Astrocyte (in vitro differentiated cells and primary cell): ENCODE data around the gene SHANK1.

Source experiments
- CTCF ChIP-seq: IDR thresholded peaks from 2 replicates; pipeline ENCODE4 v1.5.1; 2011; ENCODE audit warnings: low read depth, mild to moderate bottlenecking, inconsistent platforms, low read length, moderate library complexity; ENCODE audit not compliant: insufficient read depth
- EZH2 ChIP-seq: IDR thresholded peaks from 2 replicates; pipeline ENCODE4 v1.6.1; 2012; ENCODE audit warnings: mild to moderate bottlenecking, low read length, inconsistent platforms; ENCODE audit not compliant: insufficient read depth

- TF ChIP-seq CTCF: no peak
- TF ChIP-seq EZH2: no peak
Observed at GRCh38 chr19:50668879-50669278, 50.7 kb downstream of the SHANK1 start.
